Neural progenitor cell (in vitro differentiated cells): ENCODE results near the gene GATAD2B. TPM values are rescaled to one million over a fixed set of nuclear protein-coding genes. Genes with fewer than 3 reads are reported as not detected.

Experiments used
- DNase-seq: peaks from one replicate; pipeline ENCODE4 v3.0.0-alpha.2; 2016; ENCODE audit warnings: low spot score
- H2AFZ ChIP-seq: fragments of 200-600 bp; sonication (generic); replicated peaks from 2 replicates; pipeline ENCODE4 v1.6.1; 2016; ENCODE audit warnings: antibody characterized with exemption
- H3F3A ChIP-seq: fragments of 200-600 bp; sonication (generic); 2 replicates; pipeline ENCODE4 v1.6.1; 2016; ENCODE audit warnings: antibody characterized with exemption, low read depth
- H3K27ac ChIP-seq: fragments of 200-600 bp; sonication (generic); 2 replicates; pipeline ENCODE4 v1.5.1; 2016; ENCODE audit warnings: mild to moderate bottlenecking
- H3K27me3 ChIP-seq: fragments of 200-600 bp; sonication (generic); 2 replicates; pipeline ENCODE4 v1.6.1; 2016; ENCODE audit warnings: mild to moderate bottlenecking, moderate library complexity
- H3K36me3 ChIP-seq: fragments of 200-600 bp; sonication (generic); 2 replicates; pipeline ENCODE4 v1.5.1; 2016
- H3K4me1 ChIP-seq: fragments of 200-600 bp; sonication (generic); 2 replicates; pipeline ENCODE4 v1.6.1; 2016; ENCODE audit warnings: mixed run types
- H3K4me2 ChIP-seq: fragments of 200-600 bp; sonication (generic); 2 replicates; pipeline ENCODE4 v1.6.1; 2016
- H3K4me3 ChIP-seq: fragments of 200-600 bp; sonication (generic); 2 replicates; pipeline ENCODE4 v1.5.1; 2016
- H3K79me2 ChIP-seq: fragments of 200-600 bp; sonication (generic); 2 replicates; pipeline ENCODE4 v1.6.1; 2016; ENCODE audit warnings: low read depth
- H3K9ac ChIP-seq: fragments of 200-600 bp; sonication (generic); 2 replicates; pipeline ENCODE4 v1.6.1; 2016
- H3K9me3 ChIP-seq: fragments of 200-600 bp; sonication (generic); 2 replicates; pipeline ENCODE4 v1.5.1; 2016; ENCODE audit warnings: low read depth
- H4K20me1 ChIP-seq: fragments of 200-600 bp; sonication (generic); 2 replicates; pipeline ENCODE4 v1.6.1; 2016; ENCODE audit warnings: low read depth
- H3K27ac Mint-ChIP-seq: 3 replicates; pipeline ENCODE4 v1.8.0; 2021; ENCODE audit warnings: mixed read lengths
- H3K27me3 Mint-ChIP-seq: 2 replicates; pipeline ENCODE4 v1.8.0; 2022; ENCODE audit warnings: low read depth, mild to moderate bottlenecking, inconsistent platforms, moderate library complexity, mixed read lengths; ENCODE audit not compliant: insufficient read depth
- H3K36me3 Mint-ChIP-seq: 3 replicates; pipeline ENCODE4 v1.8.0; 2021; ENCODE audit warnings: mixed read lengths
- H3K4me1 Mint-ChIP-seq: 3 replicates; pipeline ENCODE4 v1.8.0; 2021; ENCODE audit warnings: mixed read lengths
- H3K4me3 Mint-ChIP-seq: 3 replicates; pipeline ENCODE4 v1.8.0; 2021; ENCODE audit warnings: mild to moderate bottlenecking, moderate library complexity, mixed read lengths
- H3K9me3 Mint-ChIP-seq: 3 replicates; pipeline ENCODE4 v1.8.0; 2020; ENCODE audit warnings: mixed read lengths
- CTCF ChIP-seq: fragments of 200-600 bp; sonication (generic); IDR thresholded peaks from 2 replicates; pipeline ENCODE4 v1.5.1; 2017; ENCODE audit warnings: antibody characterized with exemption, mild to moderate bottlenecking
- EZH2 ChIP-seq: fragments of 200-600 bp; sonication (generic); IDR thresholded peaks from 2 replicates; pipeline ENCODE4 v1.6.1; 2017; ENCODE audit warnings: antibody characterized with exemption, mild to moderate bottlenecking, moderate library complexity
- EZH2phosphoT487 ChIP-seq: fragments of 200-600 bp; sonication (generic); IDR thresholded peaks from 2 replicates; pipeline ENCODE4 v1.6.1; 2017; ENCODE audit warnings: antibody characterized with exemption
- total RNA-seq: library from RNA; depleted of rRNA; stranded (reverse); fragments of >200 nt; gene quantifications from 2 replicates; pipeline ENCODE4 v1.2.3, GENCODE V29; 2015; ENCODE audit warnings: low replicate concordance

Gene GATAD2B
- total RNA-seq, 1 donor from 2014 or later: 14.8 TPM

DNA sequence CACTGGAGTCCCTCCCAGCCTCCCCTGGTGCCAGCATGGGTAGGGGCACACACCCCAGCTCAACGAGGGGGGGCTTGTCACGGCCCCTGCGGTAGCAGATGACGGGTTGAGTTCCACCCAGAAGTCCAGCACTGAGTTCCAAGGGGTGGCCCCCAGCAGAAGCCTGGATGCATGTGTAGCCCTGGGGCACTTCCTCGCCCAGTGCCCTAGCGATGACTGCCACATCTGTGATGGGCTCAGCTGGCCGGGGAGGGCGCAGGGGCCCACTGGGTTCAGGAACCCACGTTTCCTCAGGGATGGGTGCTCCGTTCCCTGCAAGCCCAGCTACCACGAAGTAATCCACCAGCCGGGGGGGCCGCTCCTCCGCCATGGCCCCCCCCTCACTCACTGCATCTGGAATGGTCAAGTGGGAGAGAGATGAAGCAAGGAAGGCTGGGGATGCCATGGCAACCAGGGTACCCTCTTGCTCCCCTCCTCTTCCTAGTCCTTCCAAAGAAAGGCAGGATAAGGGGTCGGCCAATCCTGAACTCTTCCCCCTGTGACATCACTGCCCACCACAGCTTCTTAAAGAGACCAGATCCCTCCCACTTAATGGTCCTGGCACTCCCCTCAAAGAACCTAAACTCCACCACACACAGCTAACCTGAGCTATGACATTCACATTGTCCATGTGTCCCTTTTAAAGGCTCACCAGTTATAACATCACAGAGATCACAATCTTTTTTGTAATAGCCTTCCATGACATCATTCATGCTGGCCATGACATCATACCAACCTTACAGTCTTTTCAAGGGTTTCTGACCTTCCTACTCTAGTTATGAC lies 21.4 kb upstream of the GATAD2B start:
- Mint-ChIP-seq H3K27ac (no peak overlapping the region), H3K4me3 (peak overlapping the region; percentile 90), H3K4me1 (peaks cover 19% of the 10 kb centered on the region), H3K27me3 (peaks cover 4% of the 10 kb centered on the region), H3K36me3 (peaks cover 24% of the 10 kb centered on the region), H3K9me3 (no peaks in the 10 kb centered on the region)
- peaks cover 18% of the 10 kb centered on the region for H4K20me1 ChIP-seq
- H3K9me3 ChIP-seq: no peaks in the 10 kb centered on the region
- no peak overlapping the region for H3K4me3 ChIP-seq
- no peaks in the 10 kb centered on the region for H3K27me3 ChIP-seq
- H3K79me2 ChIP-seq: peaks cover 17% of the 10 kb centered on the region
- no peak overlapping the region for H3K27ac ChIP-seq
- no peak for TF ChIP-seq EZH2phosphoT487
- TF ChIP-seq EZH2: no peak
- no peak for TF ChIP-seq CTCF
- H3F3A ChIP-seq: peaks cover 28% of the 10 kb centered on the region
- no peak for DNase-seq
- H3K9ac ChIP-seq: no peak overlapping the region
- no peak overlapping the region for H2AFZ ChIP-seq
- no peaks in the 10 kb centered on the region for H3K36me3 ChIP-seq
- H3K4me2 ChIP-seq: no peak overlapping the region
- peaks cover 5% of the 10 kb centered on the region for H3K4me1 ChIP-seq

DNA sequence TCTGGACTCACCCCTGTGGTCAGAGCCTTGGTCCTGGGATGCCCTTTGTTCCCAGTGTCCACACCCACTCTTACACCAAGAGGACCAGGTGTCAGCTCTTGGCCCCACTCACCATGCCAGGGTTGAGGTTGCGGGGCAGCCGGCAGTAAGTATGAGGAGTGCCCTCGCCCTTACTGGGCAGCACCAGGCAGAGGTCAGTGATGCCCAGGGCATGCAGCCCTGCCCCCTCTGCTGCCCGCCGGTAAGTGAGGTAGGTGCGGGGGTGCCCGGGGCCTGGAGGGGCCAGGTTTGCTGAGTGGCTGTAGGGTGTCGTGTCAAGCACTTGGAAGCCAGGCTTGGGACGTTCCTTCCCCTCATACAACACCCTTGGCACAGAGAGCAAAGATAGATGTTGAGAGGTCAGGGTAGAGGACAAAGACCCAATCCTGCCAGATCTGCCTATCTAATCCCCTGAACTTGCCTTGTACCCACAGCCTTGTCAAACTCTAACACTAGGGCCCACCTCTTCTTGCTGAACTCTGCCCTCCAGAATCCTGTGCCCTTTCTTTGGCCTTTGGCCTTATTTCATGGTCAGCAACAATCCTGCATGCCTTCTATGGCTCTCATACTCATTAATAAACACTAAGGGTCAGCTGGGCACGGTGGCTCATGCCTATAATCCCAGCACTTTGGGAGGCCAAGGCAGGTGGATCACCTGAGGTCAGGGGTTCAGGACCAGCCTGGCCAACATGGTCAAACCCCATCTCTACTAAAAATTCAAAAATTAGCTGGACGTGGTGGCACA lies 20.2 kb upstream of the GATAD2B start:
- Histone ChIP-seq H3K4me2 (no peak overlapping the region), H3K9me3 (no peaks in the 10 kb centered on the region), H3F3A (peaks cover 22% of the 10 kb centered on the region), H3K4me3 (no peak overlapping the region), H3K27ac (no peak overlapping the region), H3K9ac (no peak overlapping the region), H3K79me2 (peaks cover 17% of the 10 kb centered on the region), H3K27me3 (no peaks in the 10 kb centered on the region), H4K20me1 (peaks cover 10% of the 10 kb centered on the region), H2AFZ (no peak overlapping the region), H3K36me3 (no peaks in the 10 kb centered on the region), H3K4me1 (peaks cover 5% of the 10 kb centered on the region)
- DNase-seq: no peak
- TF ChIP-seq EZH2 (no peak), EZH2phosphoT487 (no peak), CTCF (no peak)
- no peak overlapping the region for H3K4me3 Mint-ChIP-seq
- H3K36me3 Mint-ChIP-seq: peaks cover 24% of the 10 kb centered on the region
- peaks cover 4% of the 10 kb centered on the region for H3K27me3 Mint-ChIP-seq
- peaks cover 19% of the 10 kb centered on the region for H3K4me1 Mint-ChIP-seq
- no peak overlapping the region for H3K27ac Mint-ChIP-seq
- no peaks in the 10 kb centered on the region for H3K9me3 Mint-ChIP-seq

DNA sequence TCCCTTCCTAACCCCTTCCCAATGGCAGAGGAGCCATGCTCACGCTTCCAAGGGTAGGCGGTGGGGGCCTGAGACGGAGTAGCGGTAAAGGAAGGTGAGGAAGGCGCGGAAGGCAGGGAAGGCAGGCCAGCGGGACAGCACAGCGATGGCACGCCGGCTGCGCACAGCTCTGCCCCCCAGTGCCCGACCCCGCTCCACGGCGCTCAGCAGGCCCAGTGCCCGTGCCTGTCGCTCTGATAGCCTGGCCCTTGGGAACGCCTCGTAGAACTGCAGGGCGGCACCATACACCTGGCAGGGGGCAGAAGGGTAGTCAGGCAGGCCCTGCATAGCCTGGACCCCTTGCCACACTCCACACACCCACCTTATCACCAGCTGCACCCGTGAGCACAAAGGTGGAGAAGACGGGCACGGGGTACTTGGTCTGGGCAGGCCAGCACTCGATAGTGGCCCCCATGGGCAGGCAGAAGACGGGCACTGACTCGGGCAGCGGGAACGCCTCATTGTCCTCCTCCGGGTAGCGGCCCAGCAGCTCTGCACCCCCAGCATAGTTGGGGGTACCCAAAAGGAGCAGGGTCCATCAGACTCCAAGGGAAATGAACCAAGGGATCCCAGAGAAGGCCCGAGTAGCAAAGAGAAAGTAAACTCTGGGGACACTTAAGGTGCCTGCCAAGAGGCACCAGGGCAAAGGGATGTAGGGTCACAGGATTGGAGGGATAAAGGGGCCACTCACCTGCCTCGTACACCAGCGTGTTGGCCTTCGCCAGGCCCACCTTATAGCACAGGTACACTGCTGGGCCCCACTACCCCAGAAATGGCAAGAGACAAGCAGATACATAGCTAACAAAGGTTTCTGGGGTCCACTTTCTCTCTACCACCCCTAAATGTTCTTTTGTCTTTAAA lies 19.3 kb upstream of the GATAD2B start:
- Histone ChIP-seq H3K9me3 (no peaks in the 10 kb centered on the region), H3K9ac (no peak overlapping the region), H3K36me3 (no peaks in the 10 kb centered on the region), H3K79me2 (peaks cover 17% of the 10 kb centered on the region), H3K27ac (no peak overlapping the region), H2AFZ (no peak overlapping the region), H3K4me2 (no peak overlapping the region), H3K4me3 (no peak overlapping the region), H4K20me1 (peaks cover 5% of the 10 kb centered on the region), H3K27me3 (no peaks in the 10 kb centered on the region), H3K4me1 (peaks cover 5% of the 10 kb centered on the region), H3F3A (peaks cover 14% of the 10 kb centered on the region)
- Mint-ChIP-seq H3K27me3 (peaks cover 4% of the 10 kb centered on the region), H3K9me3 (no peaks in the 10 kb centered on the region), H3K36me3 (peaks cover 27% of the 10 kb centered on the region), H3K27ac (no peak overlapping the region), H3K4me3 (no peak overlapping the region), H3K4me1 (peaks cover 15% of the 10 kb centered on the region)
- no peak for DNase-seq
- TF ChIP-seq EZH2phosphoT487 (no peak), CTCF (no peak), EZH2 (no peak)
